Testis (tissue), 3 donors: Measurements from ENCODE around the gene NFATC3. TPM values are rescaled to one million over a fixed set of nuclear protein-coding genes. Genes with fewer than 3 reads are reported as not detected.
"Not testable (repeated sequence)": the region's sequence is repeated elsewhere in the genome, so short reads cannot be mapped to it uniquely, and the experiment has no call there.

Source experiments
- DNase-seq: peaks from one replicate; pipeline ENCODE4 v3.0.0-alpha.2; 2019
- H3K27ac ChIP-seq, 2 donors: fragments of 200-600 bp; sonication (generic); one replicate each; pipeline ENCODE4 v1.5.1; 2019
- H3K27me3 ChIP-seq: fragments of 200-600 bp; sonication (generic); one replicate; pipeline ENCODE4 v1.5.1; 2019
- H3K36me3 ChIP-seq: fragments of 200-600 bp; sonication (generic); one replicate; pipeline ENCODE4 v1.5.1; 2017; ENCODE audit warnings: low read depth; ENCODE audit errors: missing control alignments
- H3K4me1 ChIP-seq: fragments of 200-600 bp; sonication (generic); one replicate; pipeline ENCODE4 v1.5.1; 2019
- H3K4me3 ChIP-seq, 2 donors: fragments of 200-600 bp; sonication (generic); one replicate each; pipeline ENCODE4 v1.5.1; 2017 to 2019
- H3K9me3 ChIP-seq: fragments of 200-600 bp; sonication (generic); one replicate; pipeline ENCODE4 v1.5.1; 2017
- CTCF ChIP-seq, 3 experiments: fragments of 450-650 bp in 2 of 3; fragments of 200-600 bp in 1 of 3; sonication (generic) in 1 of 3; IDR thresholded peaks; one replicate each; pipeline ENCODE4 v1.5.1; 2016 to 2019; ENCODE audit warnings: antibody characterized with exemption in 3 of 3, mild to moderate bottlenecking in 2 of 3, moderate library complexity in 1 of 3
- POLR2A ChIP-seq: fragments of 450-650 bp; IDR thresholded peaks from one replicate; pipeline ENCODE4 v1.6.1; 2017; ENCODE audit warnings: antibody characterized with exemption, mild to moderate bottlenecking, moderate library complexity
- WGBS, 2 donors: methylation state at CpG; one replicate each; pipeline ENCODE4 v1.1.5; 2018; 5-methylcytosine and 5-hydroxymethylcytosine counted together
- intact Hi-C: fragments of 100-400 bp; cut with DNase I; formaldehyde crosslinking; loops from one replicate; pipeline ENCODE4 v1.15.1; 2023; ENCODE audit warnings: low total_unique reads
- polyA plus RNA-seq: library from polyadenylated mRNA; stranded (reverse); fragments of 350-450 nt; fragmentation: Illumina TruSeq; extraction: RNeasy Lipid Tissue Mini Kit (QIAGEN cat#74804); gene quantifications from one replicate; pipeline ENCODE4 v1.2.3, GENCODE V29; 2014; ENCODE audit warnings: low read depth, low replicate concordance; ENCODE audit not compliant: insufficient read depth
- total RNA-seq, 2 donors: library from RNA; depleted of rRNA; stranded (reverse); fragments of >200 nt; gene quantifications; one replicate each; pipeline ENCODE4 v1.2.3, GENCODE V29; 2016

Gene NFATC3
- total and polyA plus RNA-seq, 3 donors from 2014 or later = 78.0 to 115 (median 94.7) TPM

GRCh38 chr16:68146585-68146984 is 61.4 kb downstream of the NFATC3 start:
- no peak overlapping the region for H3K27ac ChIP-seq
- intact Hi-C loops = no loop called here
- WGBS, 2 donors = 15 to 47% methylated on average over 2 of the region's 2 CpGs
- H3K4me3 ChIP-seq = no peak overlapping the region
- no peaks in the 10 kb centered on the region for H3K36me3 ChIP-seq
- H3K27me3 ChIP-seq = no peaks in the 10 kb centered on the region
- peaks cover 7% of the 10 kb centered on the region for H3K4me1 ChIP-seq
- DNase-seq = no peak
- H3K9me3 ChIP-seq = no peaks in the 10 kb centered on the region
- TF ChIP-seq CTCF (IDR thresholded peaks at IDR 0.05) = no peak
- TF ChIP-seq POLR2A = no peak

GRCh38 chr16:68147444-68147843 is 62.3 kb downstream of the NFATC3 start:
- DNase-seq = no peak
- H3K4me1 ChIP-seq = peaks cover 7% of the 10 kb centered on the region
- intact Hi-C loops = no loop called here
- no peak overlapping the region for H3K27ac ChIP-seq
- WGBS, 2 donors = 70 to 85% methylated on average over 1 of the region's 1 CpG
- H3K4me3 ChIP-seq = no peak overlapping the region
- no peaks in the 10 kb centered on the region for H3K9me3 ChIP-seq
- no peaks in the 10 kb centered on the region for H3K36me3 ChIP-seq
- TF ChIP-seq POLR2A (no peak), CTCF (IDR thresholded peaks at IDR 0.05) (no peak)
- no peaks in the 10 kb centered on the region for H3K27me3 ChIP-seq

GRCh38 chr16:68149596-68149995 is 64.4 kb downstream of the NFATC3 start:
- intact Hi-C loops = no loop called here
- H3K4me3 ChIP-seq = no peak overlapping the region

GRCh38 chr16:68155425-68155824 is 70.3 kb downstream of the NFATC3 start:
- H3K4me1 ChIP-seq = no peaks in the 10 kb centered on the region
- no peak overlapping the region for H3K27ac ChIP-seq
- no peak for TF ChIP-seq CTCF (IDR thresholded peaks at IDR 0.05)
- TF ChIP-seq POLR2A = no peak
- H3K27me3 ChIP-seq = no peaks in the 10 kb centered on the region
- intact Hi-C loops = no loop called here
- WGBS, 2 donors = 89 to 95% methylated on average over 3 of the region's 3 CpGs
- DNase-seq = no peak
- no peaks in the 10 kb centered on the region for H3K9me3 ChIP-seq
- H3K4me3 ChIP-seq = no peak overlapping the region
- no peaks in the 10 kb centered on the region for H3K36me3 ChIP-seq

More at GRCh38 chr16:68149596-68149995, 64.4 kb downstream of the NFATC3 start:
- H3K27ac ChIP-seq = no peak overlapping the region
- H3K36me3 ChIP-seq = no peaks in the 10 kb centered on the region
- no peak for DNase-seq
- peaks cover 7% of the 10 kb centered on the region for H3K4me1 ChIP-seq
- H3K9me3 ChIP-seq = no peaks in the 10 kb centered on the region
- no peaks in the 10 kb centered on the region for H3K27me3 ChIP-seq
- TF ChIP-seq CTCF (IDR thresholded peaks at IDR 0.05) (no peak), POLR2A (no peak)

GRCh38 chr16:68162413-68162812 is 77.2 kb downstream of the NFATC3 start:
- H3K27me3 ChIP-seq = no peaks in the 10 kb centered on the region
- 92 to 93% methylated on average over 2 of the region's 2 CpGs for WGBS, 2 donors
- H3K36me3 ChIP-seq = no peaks in the 10 kb centered on the region
- no peak for DNase-seq
- H3K9me3 ChIP-seq = no peaks in the 10 kb centered on the region
- no peak for TF ChIP-seq CTCF (IDR thresholded peaks at IDR 0.05)
- TF ChIP-seq POLR2A = no peak
- intact Hi-C loops = no loop called here
- no peak overlapping the region for H3K27ac ChIP-seq
- no peaks in the 10 kb centered on the region for H3K4me1 ChIP-seq
- no peak overlapping the region for H3K4me3 ChIP-seq

GRCh38 chr16:68163275-68163674 is 78.1 kb downstream of the NFATC3 start:
- DNase-seq, intact Hi-C loops, H3K27me3 ChIP-seq, H3K4me3 ChIP-seq, H3K27ac ChIP-seq, H3K9me3 ChIP-seq, H3K36me3 ChIP-seq, H3K4me1 ChIP-seq: not testable (repeated sequence)
- WGBS, 2 donors = 90% methylated on average over 15 of the region's 31 CpGs; no CpG with 5 or more reads in 1 of the 2 donors
